HG02678 (cell line): ENCODE data around the gene FAM193A.

ENCODE experiments used
- ATAC-seq: cut with Tn5 transposase; IDR thresholded peaks from one replicate; pipeline ENCODE4 v1.9.1; 2021; ENCODE audit warnings: mild to moderate bottlenecking, moderate library complexity; ENCODE audit not compliant: unreplicated experiment

FAM193A gene

GRCh38 chr4:2688281-2688680, 151.8 kb downstream of the FAM193A start:
- no peak for ATAC-seq

- no peak for ATAC-seq
Measured at GRCh38 chr4:2688697-2689096, 152.2 kb downstream of the FAM193A start.

GRCh38 chr4:2689114-2689513, 152.7 kb downstream of the FAM193A start:
- ATAC-seq: no peak

- ATAC-seq: peak; percentile 55
Measured at GRCh38 chr4:2689825-2690700, 153.6 kb downstream of the FAM193A start.

GRCh38 chr4:2691313-2691712, 154.9 kb downstream of the FAM193A start:
- no peak for ATAC-seq

- no peak for ATAC-seq
Measured at GRCh38 chr4:2691952-2692435, 155.5 kb downstream of the FAM193A start.

GRCh38 chr4:2694691-2695090, 158.2 kb downstream of the FAM193A start:
- ATAC-seq: no peak

GRCh38 chr4:2695346-2696060, 159.1 kb downstream of the FAM193A start:
- no peak for ATAC-seq

- ATAC-seq: peak; percentile 95
Measured at GRCh38 chr4:2696423-2696822, 160.0 kb downstream of the FAM193A start.

GRCh38 chr4:2697995-2698414, 161.6 kb downstream of the FAM193A start:
- ATAC-seq: no peak

- no peak for ATAC-seq
Measured at GRCh38 chr4:2698504-2698903, 162.1 kb downstream of the FAM193A start.

- ATAC-seq: no peak
Measured at GRCh38 chr4:2698951-2699505, 162.6 kb downstream of the FAM193A start.

- no peak for ATAC-seq
Measured at GRCh38 chr4:2699534-2699933, 163.1 kb downstream of the FAM193A start.

- no peak for ATAC-seq
Measured at GRCh38 chr4:2700031-2700430, 163.6 kb downstream of the FAM193A start.

- no peak for ATAC-seq
Measured at GRCh38 chr4:2702361-2702760, 165.9 kb downstream of the FAM193A start.

- ATAC-seq: no peak
Measured at GRCh38 chr4:2702770-2703169, 166.3 kb downstream of the FAM193A start.

GRCh38 chr4:2712261-2712842, 175.9 kb downstream of the FAM193A start:
- no peak for ATAC-seq

- no peak for ATAC-seq
Measured at GRCh38 chr4:2713337-2713736, 176.9 kb downstream of the FAM193A start.

- no peak for ATAC-seq
Measured at GRCh38 chr4:2714061-2714770, 177.8 kb downstream of the FAM193A start.

- ATAC-seq: no peak
Measured at GRCh38 chr4:2714918-2715317, 178.5 kb downstream of the FAM193A start.

GRCh38 chr4:2715426-2715825, 179.0 kb downstream of the FAM193A start:
- ATAC-seq: no peak
